HepG2 (cell line): ENCODE data around the gene PLIN3. TPM values are rescaled to one million over a fixed set of nuclear protein-coding genes. Genes with fewer than 3 reads are reported as not detected.

Experiments used
- ATAC-seq: fragments of 200-7000 bp; cut with Tn5 transposase; 3 replicates; pipeline ENCODE4 v1.9.1; 2020; ENCODE audit warnings: mild to moderate bottlenecking, moderate library complexity
- BruUV-seq: library from RNA; stranded (reverse); fragments of 400-500 nt; replicated peaks from 2 replicates; lab custom pipeline; 2021; lab: Mats Ljungman, UMichigan
- CTCF ChIA-PET: fragments of 300-600 bp; formaldehyde crosslinking; extraction: SDS; loops from one replicate; lab custom pipeline; 2021; ENCODE audit warnings: low total read pairs, inconsistent platforms, low intra/inter-chr PET ratio; lab: Yijun Ruan, JAX
- POLR2A ChIA-PET: fragments of 350-600 bp; sonication (Branson Sonifier 250); formaldehyde crosslinking; loops from one replicate; lab custom pipeline; 2020; ENCODE audit warnings: antibody characterized with exemption, inconsistent platforms; lab: Yijun Ruan, JAX
- DNase-seq: peaks from one replicate; pipeline ENCODE4 v3.0.0-alpha.2; 2015; ENCODE audit warnings: low spot score
- FAIRE-seq: peaks from 3 replicates; lab custom pipeline; 2011; peaks lifted over from hg19 to GRCh38; lab: Jason Lieb, UNC
- H2AFZ ChIP-seq: one replicate; pipeline ENCODE4 v1.6.1; 2011; ENCODE audit warnings: low read length, inconsistent platforms
- H3K27ac ChIP-seq: fragments of 300-600 bp; 3 replicates; pipeline ENCODE4 v1.8.0; 2011; ENCODE audit warnings: mixed run types, mild to moderate bottlenecking, mixed read lengths, low read length, inconsistent platforms; ENCODE audit not compliant: insufficient read depth; ENCODE audit errors: extremely low read length
- H3K27me3 ChIP-seq, 2 experiments: fragments of 200-600 bp in 1 of 2; 2 replicates in 1 of 2; 3 replicates in 1 of 2; pipeline versions ENCODE4 v1.6.0 to v1.8.0; 2011; ENCODE audit warnings: low read length in 2 of 2, mild to moderate bottlenecking in 2 of 2, moderate library complexity in 2 of 2, inconsistent platforms in 1 of 2; ENCODE audit not compliant: insufficient read depth in 2 of 2, control insufficient read depth in 1 of 2
- H3K36me3 ChIP-seq, 2 experiments: fragments of 200-600 bp in 1 of 2; replicated peaks in 1 of 2; 2 replicates in 1 of 2; 3 replicates in 1 of 2; pipeline versions ENCODE4 v1.5.1 to v1.8.0; 2011; ENCODE audit warnings: low read length in 2 of 2, inconsistent platforms in 1 of 2; ENCODE audit not compliant: insufficient read depth in 2 of 2, control insufficient read depth in 1 of 2
- H3K4me1 ChIP-seq: 2 replicates; pipeline ENCODE4 v1.5.1; 2012; ENCODE audit warnings: low read length, inconsistent platforms; ENCODE audit not compliant: insufficient read depth
- H3K4me2 ChIP-seq: 2 replicates; pipeline ENCODE4 v1.6.0; 2011; ENCODE audit warnings: low read depth, low read length, inconsistent platforms
- H3K4me3 ChIP-seq, 3 experiments: fragments of 200-600 bp in 1 of 3; sonication (generic), shearing (Covaris generic) in 1 of 3; replicated peaks in 1 of 3; 2 replicates each; pipeline ENCODE4 v1.5.1; 2011 to 2016; ENCODE audit warnings: low read length in 3 of 3, inconsistent platforms in 2 of 3, low read depth in 2 of 3, mild to moderate bottlenecking in 2 of 3, control low read depth in 1 of 3, mixed read lengths in 1 of 3; ENCODE audit not compliant: insufficient read depth in 1 of 3
- H3K79me2 ChIP-seq: one replicate; pipeline ENCODE4 v1.6.1; 2011; ENCODE audit warnings: low read length, inconsistent platforms; ENCODE audit not compliant: insufficient read depth
- H3K9ac ChIP-seq: 2 replicates; pipeline ENCODE4 v1.6.0; 2011; ENCODE audit warnings: mild to moderate bottlenecking, low read depth, low read length, inconsistent platforms; ENCODE audit not compliant: insufficient read depth
- H3K9me3 ChIP-seq: 2 replicates; pipeline ENCODE4 v1.5.1; 2012; ENCODE audit warnings: mild to moderate bottlenecking, low read length
- H4K20me1 ChIP-seq: 2 replicates; pipeline ENCODE4 v1.6.0; 2011; ENCODE audit warnings: inconsistent platforms, mild to moderate bottlenecking, low read length, moderate library complexity; ENCODE audit not compliant: insufficient read depth
- CAMTA2 ChIP-seq: sonication (generic); formaldehyde crosslinking; IDR thresholded peaks from 2 replicates; pipeline ENCODE4 v1.4.0; 2020; ENCODE audit warnings: mild to moderate bottlenecking, missing genetic modification reagents, borderline replicate concordance
- FOXK2 ChIP-seq: fragments of 450-650 bp; IDR thresholded peaks from 2 replicates; pipeline ENCODE4 v1.6.1; 2016
- KLF13 ChIP-seq: sonication (generic); formaldehyde crosslinking; IDR thresholded peaks from 2 replicates; pipeline ENCODE4 v1.4.0; 2020; ENCODE audit warnings: mild to moderate bottlenecking, missing genetic modification reagents
- POLR2AphosphoS2 ChIP-seq: IDR thresholded peaks from 2 replicates; pipeline ENCODE4 v1.6.1; 2011; ENCODE audit warnings: low read depth, low read length, improper control_type of control experiment
- RAD21 ChIP-seq: fragments of 450-650 bp; formaldehyde crosslinking; IDR thresholded peaks from 2 replicates; pipeline ENCODE4 v1.5.0; 2020; ENCODE audit warnings: mild to moderate bottlenecking
- RFX5 ChIP-seq: IDR thresholded peaks from 2 replicates; pipeline ENCODE4 v1.6.1; 2011; ENCODE audit warnings: low read depth, low read length, improper control_type of control experiment
- TBL1XR1 ChIP-seq: fragments of 150-350 bp; IDR thresholded peaks from 2 replicates; pipeline ENCODE4 v1.6.1; 2014; ENCODE audit warnings: borderline replicate concordance, low read length; ENCODE audit not compliant: partially characterized antibody
- ZFP36 ChIP-seq: fragments of 150-350 bp; IDR thresholded peaks from 2 replicates; pipeline ENCODE4 v1.6.1; 2018; ENCODE audit warnings: borderline replicate concordance, low read length, low read depth; ENCODE audit not compliant: partially characterized antibody
- ZMYM4 ChIP-seq: sonication (generic); formaldehyde crosslinking; IDR thresholded peaks from 2 replicates; pipeline ENCODE4 v1.8.1; 2023; ENCODE audit warnings: mild to moderate bottlenecking, missing genetic modification reagents
- ZNF329 ChIP-seq: sonication (generic); formaldehyde crosslinking; IDR thresholded peaks from 2 replicates; pipeline ENCODE4 v1.9.0; 2021; ENCODE audit warnings: low read depth, mild to moderate bottlenecking, missing genetic modification reagents
- ZNF768 ChIP-seq: sonication (generic); formaldehyde crosslinking; IDR thresholded peaks from 2 replicates; pipeline ENCODE4 v1.4.0; 2020; ENCODE audit warnings: missing genetic modification reagents
- ZNF780A ChIP-seq: sonication (generic); formaldehyde crosslinking; IDR thresholded peaks from 2 replicates; pipeline ENCODE4 v1.8.0; 2022; ENCODE audit warnings: mild to moderate bottlenecking, missing genetic modification reagents, moderate library complexity
- WGBS: methylation state at CpG from one replicate; pipeline ENCODE4 v1.1.6; 2017; ENCODE audit warnings: low lambda C conversion rate; 5-methylcytosine and 5-hydroxymethylcytosine counted together
- in situ Hi-C: cut with HindIII; loops from 2 replicates; pipeline ENCODE4 v1.10.0; 2017; ENCODE audit warnings: low pct_unique_long_range_greater_than_20kb; ENCODE audit not compliant: extremely low pct_ligation_motif_present
- intact Hi-C: fragments of 100-400 bp; cut with micrococcal nuclease; formaldehyde crosslinking; loops from one replicate; pipeline ENCODE4 v1.10.0; 2022; ENCODE audit not compliant: unreplicated experiment
- polyA plus RNA-seq, 8 experiments: library from polyadenylated mRNA; depleted of rRNA in 3 of 8; stranded (reverse) in 7 of 8; unstranded in 1 of 8; fragments of >200 nt; fragmentation: Illumina TruSeq in 4 of 8; extraction: Trizol in 4 of 8; gene quantifications; 2 replicates each; pipeline versions ENCODE4 v1.2.1 to v1.2.3, GENCODE V29; 2011 to 2016; ENCODE audit warnings: low read depth in 4 of 8, missing spikeins in 1 of 8, mixed read lengths in 1 of 8; ENCODE audit not compliant: insufficient read depth in 1 of 8
- total RNA-seq, 5 experiments: library from RNA; depleted of rRNA; stranded (reverse); fragments of >200 nt; fragmentation: Illumina TruSeq; extraction: Trizol; gene quantifications; 2 replicates each; pipeline ENCODE4 v1.2.3, GENCODE V29; 2016; ENCODE audit warnings: low read depth in 1 of 5
- TF ChIP-seq, protein P1 (sequence below): sonication (generic); formaldehyde crosslinking; IDR thresholded peaks from 2 replicates; pipeline ENCODE4 v1.5.1; 2020; ENCODE audit warnings: missing genetic modification reagents, mild to moderate bottlenecking, borderline replicate concordance

Gene PLIN3
- total and polyA plus RNA-seq, 2 of the 13 experiments (the other 11 are each of a cell fraction or from before 2014, with no cell fraction given), result 49.3 to 57.9 TPM

- TF ChIP-seq ZNF329 (0 out of 2 replicates have a peak, but pooled peaks have one; percentile 4), RAD21 (CRISPR knock-in tag) (peak; percentile 96), ZNF780A (no peak), FOXK2 (no peak), RFX5 (no peak), KLF13 (CRISPR knock-in tag) (no peak), POLR2AphosphoS2 (no peak), CAMTA2 (CRISPR knock-in tag) (no peak)
Measured at GRCh38 chr19:4803736-4804695, 63.5 kb downstream of the PLIN3 start (continued).

DNA sequence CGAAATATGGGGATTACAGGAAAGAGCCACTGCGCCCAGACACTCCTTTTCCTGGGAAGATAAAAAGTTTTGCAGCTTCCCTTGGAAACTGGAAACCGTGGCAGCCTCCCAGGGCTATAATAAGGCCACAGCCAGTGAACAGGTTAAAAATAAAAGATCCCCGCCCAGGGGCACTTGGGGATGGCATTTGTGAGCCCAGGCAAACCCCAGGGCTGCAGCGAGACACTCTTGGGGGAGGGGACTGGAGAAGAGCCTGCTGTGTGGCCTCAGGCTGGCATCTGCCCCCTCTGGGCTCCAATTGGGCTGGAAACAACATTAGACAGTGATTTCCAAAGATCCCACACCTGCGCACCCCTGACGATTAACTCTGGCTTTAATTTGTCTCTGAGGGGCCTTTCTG, 64.8 kb downstream of the PLIN3 start:
- CTCF ChIA-PET, result interaction anchor here (4.0 kb wide), 1 partner anchor 70 kb away, joined by 59 read pairs; no protein-coding TSS in a partner anchor
- intact Hi-C loops (no loop called here), in situ Hi-C loops (no loop called here)
- no peak overlapping the region for H3K27ac ChIP-seq
- H3K4me2 ChIP-seq, result no peak overlapping the region
- 70% methylated on average over 7 of the region's 7 CpGs for WGBS
- no TSS peak for BruUV-seq
- no peaks in the 10 kb centered on the region for H3K27me3 ChIP-seq
- no peaks in the 10 kb centered on the region for H3K36me3 ChIP-seq
- no peaks in the 10 kb centered on the region for H3K9me3 ChIP-seq
- no peak overlapping the region for H3K4me3 ChIP-seq
- peaks cover 26% of the 10 kb centered on the region for H3K4me1 ChIP-seq
- H2AFZ ChIP-seq, result no peak overlapping the region
- POLR2A ChIA-PET, result no interaction called here
- TF ChIP-seq, protein P1, sequence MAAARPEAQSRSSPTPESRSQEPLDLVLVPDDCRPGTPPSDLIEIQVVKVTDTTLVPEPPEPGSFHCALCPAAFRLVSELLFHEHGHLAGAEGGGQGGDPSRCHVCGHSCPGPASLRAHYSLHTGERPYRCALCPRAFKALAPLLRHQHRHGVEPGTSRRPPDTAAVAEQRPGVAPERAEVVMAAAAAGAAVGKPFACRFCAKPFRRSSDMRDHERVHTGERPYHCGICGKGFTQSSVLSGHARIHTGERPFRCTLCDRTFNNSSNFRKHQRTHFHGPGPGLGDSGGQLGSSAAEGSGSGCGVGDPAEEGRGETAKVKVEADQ, result no peak
- TF ChIP-seq ZFP36 (no peak), ZMYM4 (CRISPR knock-in tag) (no peak), TBL1XR1 (no peak), ZNF768 (CRISPR knock-in tag) (peak; percentile 91)
- H3K79me2 ChIP-seq, result no peaks in the 10 kb centered on the region
- no peaks in the 10 kb centered on the region for H4K20me1 ChIP-seq
- FAIRE-seq (no peak), DNase-seq (no peak), ATAC-seq (no peak)
- no peak overlapping the region for H3K9ac ChIP-seq
